HAP-1 (cell line): ENCODE measurements around the gene LZTFL1.

Experiments
- DNase-seq, 2 experiments: peaks; one replicate each; pipeline ENCODE4 v3.0.0-alpha.2; 2016 to 2020; ENCODE audit warnings: low spot score in 2 of 2
- H3K27me3 ChIP-seq: fragments of 250-450 bp; sonication (Bioruptor Pico); 2 replicates; pipeline ENCODE4 v1.5.1; 2020; ENCODE audit warnings: low read depth, mild to moderate bottlenecking, moderate library complexity
- H3K36me3 ChIP-seq: fragments of 250-450 bp; sonication (Bioruptor Pico); replicated peaks from 2 replicates; pipeline ENCODE4 v1.5.1; 2020; ENCODE audit warnings: mild to moderate bottlenecking
- H3K4me1 ChIP-seq: fragments of 250-450 bp; sonication (Bioruptor Pico); 2 replicates; pipeline ENCODE4 v1.5.1; 2020; ENCODE audit warnings: mild to moderate bottlenecking
- H3K4me3 ChIP-seq: fragments of 250-450 bp; sonication (Bioruptor Pico); 2 replicates; pipeline ENCODE4 v1.5.1; 2020; ENCODE audit warnings: mild to moderate bottlenecking, moderate library complexity
- H3K9me3 ChIP-seq: fragments of 250-450 bp; sonication (Bioruptor Pico); 2 replicates; pipeline ENCODE4 v1.5.1; 2020; ENCODE audit warnings: mild to moderate bottlenecking, moderate library complexity
- in situ Hi-C: fragments of 300-500 bp; cut with MboI; formaldehyde crosslinking; loops from 3 replicates; pipeline ENCODE4 v1.14.3; 2020; ENCODE audit warnings: low sequenced_read_pairs, inconsistent platforms, mixed read lengths

The LZTFL1 gene

DNA sequence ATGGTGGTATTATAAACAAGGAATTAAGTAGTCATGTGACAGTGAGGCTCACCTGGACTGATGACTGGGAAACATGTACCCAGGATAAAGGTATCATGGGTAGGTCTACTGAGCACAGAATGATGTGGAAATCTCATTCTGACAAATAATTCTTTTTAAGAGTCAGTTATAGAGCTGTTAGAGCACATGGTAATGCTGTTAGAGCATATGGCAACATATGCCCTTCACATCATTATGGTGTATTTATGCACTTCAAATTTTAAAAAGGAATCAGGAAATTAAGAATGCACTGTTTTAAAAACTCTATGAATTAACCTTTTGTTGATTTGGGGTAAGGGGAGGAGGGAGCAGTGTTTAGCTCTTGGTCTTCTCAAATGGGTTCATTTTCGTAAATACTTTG lies 47.3 kb downstream of the LZTFL1 start:
- Histone ChIP-seq H3K4me3 (no peak overlapping the region), H3K9me3 (no peaks in the 10 kb centered on the region), H3K4me1 (no peaks in the 10 kb centered on the region), H3K27me3 (peaks cover 9% of the 10 kb centered on the region), H3K36me3 (no peaks in the 10 kb centered on the region)
- DNase-seq = no peak
- in situ Hi-C loops = no loop called here

DNA sequence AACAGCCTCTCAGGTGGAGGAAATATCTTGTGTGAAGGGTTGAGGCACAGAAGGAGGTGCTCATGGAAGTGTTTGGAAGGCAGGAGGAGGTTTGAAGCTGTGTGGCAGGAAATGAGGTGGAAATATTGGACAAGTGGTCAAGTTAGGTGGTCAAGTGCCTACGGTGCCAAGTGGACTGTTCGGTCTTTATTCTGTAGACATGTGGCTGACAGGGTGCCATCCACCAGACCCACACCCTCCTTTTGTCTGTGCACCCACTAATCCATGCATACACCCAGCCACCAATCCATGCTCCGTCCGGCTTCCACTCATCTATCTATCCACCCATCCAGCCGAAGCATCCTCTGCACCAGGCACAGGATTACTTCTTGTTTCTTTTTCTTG lies 47.8 kb downstream of the LZTFL1 start:
- H3K36me3 ChIP-seq = no peaks in the 10 kb centered on the region
- no peak overlapping the region for H3K4me3 ChIP-seq
- peaks cover 9% of the 10 kb centered on the region for H3K27me3 ChIP-seq
- H3K4me1 ChIP-seq = no peaks in the 10 kb centered on the region
- no peaks in the 10 kb centered on the region for H3K9me3 ChIP-seq
- DNase-seq = no peak
- in situ Hi-C loops = no loop called here

DNA sequence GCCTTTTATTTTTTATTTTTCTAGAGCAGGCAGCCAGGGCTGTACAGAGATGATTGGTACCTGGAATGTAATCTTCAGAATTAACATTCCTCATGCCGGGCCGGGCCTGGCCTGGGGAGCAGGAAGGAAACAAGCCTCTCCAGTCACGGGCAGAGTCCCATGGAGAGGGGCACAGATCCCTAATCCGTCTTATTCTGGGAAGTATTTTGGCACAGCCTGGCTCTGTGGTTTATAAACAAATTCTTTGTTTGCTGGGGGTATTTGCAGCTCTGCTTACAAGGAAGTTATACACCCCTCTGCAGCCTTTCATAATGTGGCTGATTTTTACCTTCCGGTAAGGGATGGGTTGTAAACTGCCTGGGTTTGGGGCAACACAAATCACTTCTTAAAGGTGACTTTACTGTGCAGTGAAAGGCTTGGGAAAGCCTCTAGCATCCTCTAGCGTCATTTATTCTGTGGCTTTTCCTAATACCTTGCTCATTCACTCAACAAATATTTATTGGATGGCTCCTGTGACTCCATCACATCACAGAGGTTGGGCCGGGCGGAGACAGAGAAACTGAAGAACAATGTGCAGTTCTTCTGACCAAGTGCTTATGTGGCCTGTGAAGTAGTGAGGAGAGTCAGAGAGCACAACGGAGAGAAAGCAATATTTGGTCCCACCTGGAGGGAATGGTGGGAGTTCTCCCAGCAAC lies 48.3 kb downstream of the LZTFL1 start:
- in situ Hi-C loops = no loop called here
- Histone ChIP-seq H3K36me3 (no peaks in the 10 kb centered on the region), H3K27me3 (peaks cover 9% of the 10 kb centered on the region), H3K9me3 (no peaks in the 10 kb centered on the region), H3K4me3 (no peak overlapping the region), H3K4me1 (no peaks in the 10 kb centered on the region)
- DNase-seq = no peak

DNA sequence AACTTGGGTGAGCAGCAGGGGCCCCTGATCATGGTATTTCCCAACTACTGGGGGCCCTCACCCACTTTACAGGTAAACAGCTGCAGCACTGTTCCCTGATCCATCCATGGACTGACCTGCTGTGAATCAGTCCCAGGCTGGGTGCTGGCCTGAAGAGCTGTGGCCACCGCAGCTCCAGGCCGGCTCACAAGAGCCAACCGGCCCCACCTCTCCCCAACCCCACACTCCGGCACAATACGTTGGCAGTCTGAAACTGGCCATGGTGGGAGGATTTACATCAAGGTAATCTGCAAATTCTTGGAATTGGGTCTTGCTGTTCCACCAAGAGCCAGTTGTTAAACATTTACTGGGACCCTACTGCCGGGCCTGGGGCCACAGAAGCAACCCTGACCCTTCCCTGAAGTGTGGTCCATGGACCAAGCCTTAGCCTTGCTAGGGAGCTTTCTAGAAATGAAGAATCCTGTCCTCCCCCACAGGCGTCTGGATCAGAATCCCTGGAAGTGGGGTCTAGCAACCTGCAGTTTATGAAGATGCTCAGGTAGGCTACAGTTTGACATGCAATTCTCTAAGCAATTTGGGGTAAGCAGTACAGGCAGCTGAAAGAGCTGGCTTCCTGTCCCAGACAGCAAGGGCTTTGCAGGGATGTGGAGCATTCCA lies 49.3 kb downstream of the LZTFL1 start:
- Histone ChIP-seq H3K4me3 (no peak overlapping the region), H3K9me3 (no peaks in the 10 kb centered on the region), H3K27me3 (peaks cover 9% of the 10 kb centered on the region), H3K36me3 (no peaks in the 10 kb centered on the region), H3K4me1 (no peaks in the 10 kb centered on the region)
- in situ Hi-C loops = no loop called here
- no peak for DNase-seq

DNA sequence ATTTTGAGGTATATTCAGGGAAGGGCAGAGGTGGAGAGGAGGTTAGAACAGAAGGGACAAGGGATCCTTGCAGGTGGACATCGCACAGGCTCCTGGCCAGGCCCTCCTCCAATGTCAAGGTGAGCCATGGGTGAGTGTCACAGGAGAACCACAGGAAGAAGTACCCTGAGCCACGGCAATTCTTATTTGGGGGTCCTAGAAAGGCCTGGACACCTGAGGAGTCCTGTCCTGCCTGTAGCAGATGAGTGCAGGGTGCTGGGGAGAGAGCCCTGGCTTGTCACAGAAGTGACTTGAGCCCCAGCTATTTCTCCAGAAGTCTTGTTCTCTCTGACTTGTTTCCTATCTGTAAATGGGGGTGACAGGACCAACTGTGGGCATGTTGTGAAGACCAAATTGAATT lies 49.9 kb downstream of the LZTFL1 start:
- peaks cover 7% of the 10 kb centered on the region for H3K27me3 ChIP-seq
- DNase-seq = no peak
- no peaks in the 10 kb centered on the region for H3K9me3 ChIP-seq
- in situ Hi-C loops = no loop called here
- H3K4me3 ChIP-seq = no peak overlapping the region
- no peaks in the 10 kb centered on the region for H3K4me1 ChIP-seq
- no peaks in the 10 kb centered on the region for H3K36me3 ChIP-seq

DNA sequence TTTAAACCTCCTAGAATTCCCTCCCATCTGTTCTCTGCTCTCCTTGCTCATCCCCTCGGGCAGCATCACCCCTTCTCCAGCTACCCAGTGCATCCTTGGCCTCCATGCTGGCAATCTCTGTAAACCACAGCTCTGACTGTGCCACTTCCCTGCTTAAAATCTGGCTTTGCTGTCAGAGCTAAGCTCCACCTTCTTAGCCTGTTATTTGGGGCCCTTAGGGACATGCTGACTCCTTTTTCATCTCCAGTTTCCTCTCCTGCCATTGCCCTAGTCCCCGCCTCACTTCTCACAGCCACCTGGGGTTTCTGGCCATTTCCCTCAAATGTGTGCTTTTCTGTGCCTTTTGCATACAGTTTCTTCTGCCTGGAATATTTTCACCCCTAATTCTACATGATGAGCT lies 51.3 kb downstream of the LZTFL1 start:
- H3K9me3 ChIP-seq = no peaks in the 10 kb centered on the region
- H3K4me1 ChIP-seq = no peaks in the 10 kb centered on the region
- peaks cover 7% of the 10 kb centered on the region for H3K27me3 ChIP-seq
- H3K4me3 ChIP-seq = no peak overlapping the region
- in situ Hi-C loops = no loop called here
- no peak for DNase-seq
- H3K36me3 ChIP-seq = no peaks in the 10 kb centered on the region

DNA sequence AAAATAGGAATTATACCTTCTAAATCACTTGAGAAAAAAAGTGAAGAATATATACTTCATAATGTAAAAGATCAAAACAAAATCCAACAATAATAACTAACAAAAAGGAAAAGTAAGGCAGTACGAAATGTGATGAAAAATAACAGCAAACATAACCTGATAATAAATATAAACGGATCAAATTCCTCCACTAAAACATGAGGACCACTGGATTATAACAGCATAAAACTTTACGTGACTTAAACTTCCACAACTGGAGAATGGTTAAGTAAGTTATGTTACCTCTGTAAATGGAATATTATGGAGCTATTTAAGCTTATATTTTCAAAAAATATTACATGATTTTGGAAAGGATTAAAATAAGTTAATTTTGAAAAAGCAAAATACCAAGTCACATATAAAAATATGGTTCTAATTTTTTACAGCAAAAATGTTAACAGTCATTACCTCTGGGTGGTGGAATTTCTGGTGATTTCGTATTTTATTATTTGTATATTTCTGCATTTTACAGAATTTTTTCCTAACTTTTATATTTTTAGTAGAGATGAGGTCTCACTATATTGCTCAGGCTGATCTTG lies 52.6 kb downstream of the LZTFL1 start:
- in situ Hi-C loops = no loop called here
- H3K9me3 ChIP-seq = peaks cover 1% of the 10 kb centered on the region; the same call in 1 of the 2 replicates
- H3K27me3 ChIP-seq = no peaks in the 10 kb centered on the region
- H3K4me1 ChIP-seq = no peaks in the 10 kb centered on the region
- no peak for DNase-seq
- no peaks in the 10 kb centered on the region for H3K36me3 ChIP-seq
- no peak overlapping the region for H3K4me3 ChIP-seq

DNA sequence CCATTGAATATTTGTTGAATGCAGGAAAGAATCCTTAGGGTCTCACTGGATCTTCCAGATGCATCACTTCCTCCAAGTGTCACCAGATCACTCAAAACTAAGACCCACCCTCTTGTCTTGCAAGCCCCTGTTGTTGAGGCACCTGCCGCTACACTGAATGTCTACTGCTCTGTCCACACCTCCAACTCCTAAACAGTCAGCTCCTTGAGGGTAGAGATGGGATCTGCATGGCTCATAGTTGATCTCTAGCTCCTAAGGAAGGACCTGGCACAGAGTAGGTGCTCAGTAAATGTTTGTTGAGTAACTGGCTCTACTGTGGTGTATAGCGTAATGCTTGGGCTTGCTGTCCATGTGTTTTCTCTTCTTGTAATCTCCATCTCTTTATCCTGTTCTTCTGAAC lies 54.4 kb downstream of the LZTFL1 start:
- in situ Hi-C loops = no loop called here
- DNase-seq = no peak
- H3K27me3 ChIP-seq = no peaks in the 10 kb centered on the region; the same call in 1 of the 2 replicates

DNA sequence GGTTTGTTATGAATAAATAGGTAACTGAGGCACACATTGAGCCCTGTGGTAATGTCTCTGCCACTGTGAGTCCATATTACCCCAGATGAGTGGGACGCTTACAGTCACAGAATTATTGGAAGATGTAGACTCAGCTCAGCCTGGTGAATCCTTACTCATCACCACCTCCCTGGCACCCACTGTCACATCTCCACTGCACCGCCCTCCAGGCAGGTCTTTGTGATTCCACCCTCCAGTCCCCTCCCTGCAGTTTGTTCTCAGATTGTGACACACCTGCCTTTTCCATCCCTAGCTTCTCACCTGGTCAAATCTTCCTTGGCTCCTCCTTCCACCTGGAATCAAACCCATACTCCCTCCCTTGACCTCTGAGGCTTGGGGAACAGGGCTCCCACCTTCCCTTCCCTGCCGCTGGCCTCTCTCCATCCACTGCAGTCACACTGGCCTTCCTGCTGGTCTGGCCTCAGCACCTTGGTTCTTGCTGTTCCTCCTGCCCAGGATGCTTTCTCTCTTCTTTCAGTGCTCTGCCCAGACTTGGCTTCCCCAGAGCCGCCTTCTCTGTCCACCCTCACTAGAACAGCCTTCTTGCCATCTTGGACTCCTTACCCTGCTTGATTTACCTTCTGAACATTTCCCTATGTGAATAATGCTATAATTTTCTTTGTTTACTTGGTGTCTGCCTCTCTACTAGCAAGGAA lies 55.0 kb downstream of the LZTFL1 start:
- Histone ChIP-seq H3K4me3 (no peak overlapping the region), H3K4me1 (no peaks in the 10 kb centered on the region), H3K36me3 (no peaks in the 10 kb centered on the region), H3K27me3 (no peaks in the 10 kb centered on the region; the same call in 1 of the 2 replicates), H3K9me3 (peaks cover 3% of the 10 kb centered on the region; the same call in 1 of the 2 replicates)
- no peak for DNase-seq
- in situ Hi-C loops = no loop called here

More for the DNA sequence above, 54.4 kb downstream of the LZTFL1 start:
- Histone ChIP-seq H3K4me3 (no peak overlapping the region), H3K4me1 (no peaks in the 10 kb centered on the region), H3K36me3 (no peaks in the 10 kb centered on the region), H3K9me3 (peaks cover 3% of the 10 kb centered on the region; the same call in 1 of the 2 replicates)

DNA sequence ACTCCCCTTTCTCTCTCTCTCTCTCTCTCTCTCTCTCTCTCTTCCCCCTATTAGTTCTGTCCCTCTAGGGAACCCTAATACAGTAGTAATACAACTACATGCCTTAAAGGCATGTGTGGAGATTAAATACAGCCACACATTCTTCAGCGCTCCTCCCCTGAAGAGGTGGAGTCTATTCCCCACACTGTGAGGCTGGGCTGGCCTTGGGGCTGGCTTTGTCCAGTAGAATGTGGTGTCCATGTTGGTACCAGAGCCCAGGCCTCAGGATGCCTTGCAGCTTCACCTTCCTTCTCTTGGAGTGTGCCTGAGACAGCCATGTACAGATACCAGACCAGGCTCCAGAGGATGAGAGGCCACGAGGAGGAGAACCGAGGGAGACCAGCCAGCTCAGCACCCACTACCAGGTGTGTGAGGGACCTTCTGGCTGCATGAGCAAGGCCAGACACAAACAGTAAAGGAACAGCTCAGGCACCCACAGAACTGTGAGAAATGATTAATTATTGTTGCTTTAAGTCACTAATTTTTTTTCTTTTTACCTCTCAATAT lies 56.2 kb downstream of the LZTFL1 start:
- H3K4me3 ChIP-seq = no peak overlapping the region
- peaks cover 3% of the 10 kb centered on the region; the same call in 1 of the 2 replicates for H3K9me3 ChIP-seq
- no peaks in the 10 kb centered on the region; the same call in 1 of the 2 replicates for H3K27me3 ChIP-seq
- no peaks in the 10 kb centered on the region for H3K36me3 ChIP-seq
- H3K4me1 ChIP-seq = no peaks in the 10 kb centered on the region
- no peak for DNase-seq
- in situ Hi-C loops = no loop called here

DNA sequence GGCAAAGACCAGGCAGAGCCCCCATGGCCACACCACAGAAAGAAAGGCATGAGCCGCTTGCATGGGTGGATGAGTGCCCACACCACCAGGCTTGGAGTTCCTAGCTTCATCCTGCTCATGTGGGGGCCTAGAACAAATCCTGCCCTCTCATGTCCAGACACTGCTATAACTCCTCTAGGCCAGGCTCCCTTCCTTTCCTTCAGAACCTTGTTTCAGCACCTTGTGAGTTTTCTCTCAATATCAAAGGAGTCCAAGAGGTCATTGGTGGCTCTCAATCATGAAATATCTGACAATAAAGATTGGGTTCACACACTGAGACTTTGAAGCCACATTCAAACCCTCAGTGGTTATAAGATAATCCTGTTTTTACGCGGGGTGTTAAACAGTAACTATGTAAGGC lies 58.3 kb downstream of the LZTFL1 start:
- Histone ChIP-seq H3K9me3 (peaks cover 3% of the 10 kb centered on the region; the same call in 1 of the 2 replicates), H3K27me3 (no peaks in the 10 kb centered on the region; the same call in 1 of the 2 replicates), H3K36me3 (no peaks in the 10 kb centered on the region), H3K4me3 (no peak overlapping the region), H3K4me1 (no peaks in the 10 kb centered on the region)
- DNase-seq = no peak
- in situ Hi-C loops = no loop called here

DNA sequence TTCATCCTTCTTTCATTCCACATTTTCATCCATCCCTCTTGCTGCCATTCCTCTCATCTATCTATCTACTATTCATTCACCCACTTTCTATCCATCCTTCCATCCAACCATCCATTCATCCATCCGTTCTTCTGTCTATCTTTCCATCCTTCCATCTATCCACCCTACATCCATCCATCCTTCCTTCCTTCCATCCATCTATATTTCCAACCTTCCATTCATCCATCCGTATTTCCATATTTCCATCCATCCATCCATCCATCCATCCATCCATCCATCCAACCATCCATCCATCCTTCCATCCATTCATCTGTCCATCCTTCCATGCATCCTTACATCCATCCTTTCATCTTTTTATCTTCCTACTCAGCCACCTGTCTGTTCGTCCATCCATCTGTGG lies 59.5 kb downstream of the LZTFL1 start:
- H3K27me3 ChIP-seq = no peaks in the 10 kb centered on the region; the same call in 1 of the 2 replicates
- DNase-seq = no peak

DNA sequence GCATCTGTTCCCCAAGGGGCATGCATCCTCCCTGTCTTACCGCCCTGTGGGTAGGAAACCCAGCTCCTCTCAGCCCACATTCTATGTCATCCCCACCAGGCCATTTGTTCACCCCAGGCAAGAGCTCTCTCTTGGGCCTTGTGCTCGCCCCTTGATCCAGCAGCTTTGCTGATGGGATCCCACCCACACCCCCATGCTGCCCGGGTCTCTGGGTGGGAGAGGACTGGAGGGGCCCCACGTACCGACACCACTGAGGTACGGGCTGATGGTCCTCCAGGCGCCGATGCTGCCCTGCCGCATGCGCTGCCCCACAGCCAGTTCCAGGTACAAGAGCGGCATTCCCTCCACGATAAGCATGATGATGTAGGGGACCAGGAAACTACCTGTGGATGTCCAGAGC lies 60.1 kb downstream of the LZTFL1 start:
- Histone ChIP-seq H3K36me3 (no peaks in the 10 kb centered on the region), H3K4me1 (no peaks in the 10 kb centered on the region), H3K27me3 (no peaks in the 10 kb centered on the region; the same call in 1 of the 2 replicates), H3K4me3 (no peak overlapping the region), H3K9me3 (peaks cover 3% of the 10 kb centered on the region; the same call in 1 of the 2 replicates)
- in situ Hi-C loops = no loop called here
- no peak for DNase-seq

More for the DNA sequence above, 59.5 kb downstream of the LZTFL1 start:
- in situ Hi-C loops = no loop called here
- no peak overlapping the region for H3K4me3 ChIP-seq
- H3K4me1 ChIP-seq = no peaks in the 10 kb centered on the region
- peaks cover 3% of the 10 kb centered on the region; the same call in 1 of the 2 replicates for H3K9me3 ChIP-seq
- no peaks in the 10 kb centered on the region for H3K36me3 ChIP-seq
